Fibroblast of villous mesenchyme (primary cell): ENCODE measurements around the gene CNNM2. TPM values are rescaled to one million over a fixed set of nuclear protein-coding genes. Genes with fewer than 3 reads are reported as not detected.

Experiments
- DNase-seq: peaks from one replicate; pipeline ENCODE4 v3.0.0-alpha.2; 2010; ENCODE audit warnings: low read depth
- H3K4me3 ChIP-seq: 2 replicates; pipeline ENCODE4 v1.5.1; 2011; ENCODE audit warnings: low read depth, mild to moderate bottlenecking, low read length
- CTCF ChIP-seq: IDR thresholded peaks from 2 replicates; pipeline ENCODE4 v1.5.1; 2012; ENCODE audit warnings: low read depth, mild to moderate bottlenecking, low read length; ENCODE audit not compliant: insufficient read depth
- total RNA-seq: library from RNA; depleted of rRNA; stranded (reverse); fragments of >200 nt; gene quantifications from 2 replicates; pipeline ENCODE4 v1.2.3, GENCODE V29; 2012

CNNM2 gene
- total RNA-seq, 1 donor = 4.7 TPM

GRCh38 chr10:102878629-102879028, 39.5 kb upstream of the CNNM2 start:
- no peak for DNase-seq
- TF ChIP-seq CTCF = no peak

GRCh38 chr10:102880256-102880655, 37.8 kb upstream of the CNNM2 start:
- H3K4me3 ChIP-seq = no peak overlapping the region
- no peak for TF ChIP-seq CTCF
- no peak for DNase-seq

More at GRCh38 chr10:102878629-102879028, 39.5 kb upstream of the CNNM2 start:
- no peak overlapping the region for H3K4me3 ChIP-seq

- no peak for DNase-seq
- H3K4me3 ChIP-seq = no peak overlapping the region
- TF ChIP-seq CTCF = no peak
These were observed 30.0 kb upstream of the CNNM2 start for GRCh38 chr10:102888048-102888447.

- no peak for TF ChIP-seq CTCF
- no peak for DNase-seq
- no peak overlapping the region for H3K4me3 ChIP-seq
These were observed 23.5 kb upstream of the CNNM2 start for GRCh38 chr10:102894466-102895213.

- DNase-seq = no peak
- H3K4me3 ChIP-seq = no peak overlapping the region
- no peak for TF ChIP-seq CTCF
These were observed 18.1 kb upstream of the CNNM2 start for GRCh38 chr10:102900006-102900405.

- no peak overlapping the region for H3K4me3 ChIP-seq
- no peak for DNase-seq
- TF ChIP-seq CTCF = no peak
These were observed 13.7 kb upstream of the CNNM2 start for GRCh38 chr10:102904346-102904745.

- TF ChIP-seq CTCF = no peak
- DNase-seq = no peak
- H3K4me3 ChIP-seq = no peak overlapping the region
These were observed 11.6 kb upstream of the CNNM2 start for GRCh38 chr10:102906507-102906906.
